ENCODE data around the gene DLG1.
A peak's percentile ranks its signal among the peaks of the same experiment; 100 is the strongest.
"Not testable (repeated sequence)": the region's sequence is repeated elsewhere in the genome, so short reads cannot be mapped to it uniquely, and the experiment has no call there.

The DLG1 gene

DNA sequence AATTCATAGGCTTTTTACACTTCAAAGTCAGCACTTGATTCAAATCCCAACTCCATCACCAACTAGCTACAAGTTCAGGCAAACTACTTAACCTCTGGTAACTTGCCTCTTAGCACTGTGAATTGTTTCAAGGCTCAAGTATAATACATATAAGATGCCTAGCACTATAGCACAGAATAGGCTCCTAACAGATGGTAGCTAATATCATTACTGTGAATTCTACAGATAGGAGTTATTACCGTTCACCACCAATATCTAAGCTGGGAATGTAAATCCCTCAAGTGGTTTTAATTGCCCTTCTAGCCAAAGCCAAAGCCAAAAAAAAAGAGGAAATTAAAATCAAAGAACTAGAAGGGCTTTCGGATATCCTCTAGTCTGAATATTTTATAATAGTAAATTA is 15.4 kb downstream of the DLG1 start:
- no peak for DNase-seq

DNA sequence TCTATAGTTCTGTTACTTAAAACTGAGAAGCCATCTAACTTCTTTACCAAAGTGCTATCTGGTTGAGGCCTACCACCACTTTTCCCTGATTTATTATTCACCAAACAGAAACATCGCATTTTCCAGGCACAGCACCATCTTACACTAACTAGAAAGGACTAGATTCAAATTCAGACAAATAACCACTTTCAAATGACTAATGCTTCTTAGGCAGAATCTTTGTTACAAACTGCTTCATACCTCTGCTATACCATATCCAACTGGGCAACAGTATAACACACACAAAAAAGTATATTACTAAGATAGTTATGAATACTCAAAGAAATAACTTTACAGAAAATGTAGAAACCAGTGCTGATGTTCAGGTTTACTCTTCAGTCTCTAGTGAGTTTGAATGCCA is 16.6 kb downstream of the DLG1 start:
- DNase-seq = no peak

DNA sequence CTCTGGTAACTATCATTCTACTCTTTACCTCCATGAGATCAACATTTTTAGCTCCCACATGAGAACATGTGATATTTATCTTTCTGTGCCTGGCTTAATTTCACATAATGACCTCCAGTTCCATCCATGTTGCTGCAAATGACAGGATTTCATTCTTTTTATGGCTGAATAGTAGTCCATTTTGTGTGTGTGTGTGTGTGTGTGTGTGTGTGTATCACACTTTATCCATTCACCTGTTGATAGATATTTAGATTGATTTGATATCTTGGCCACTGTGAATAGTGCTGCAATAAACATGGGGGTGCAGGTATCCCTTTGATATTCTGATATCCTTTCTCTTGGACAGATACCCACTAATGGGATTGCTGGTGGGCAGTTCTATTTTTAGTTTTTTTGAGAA is 18.3 kb downstream of the DLG1 start:
- no peak for DNase-seq

DNA sequence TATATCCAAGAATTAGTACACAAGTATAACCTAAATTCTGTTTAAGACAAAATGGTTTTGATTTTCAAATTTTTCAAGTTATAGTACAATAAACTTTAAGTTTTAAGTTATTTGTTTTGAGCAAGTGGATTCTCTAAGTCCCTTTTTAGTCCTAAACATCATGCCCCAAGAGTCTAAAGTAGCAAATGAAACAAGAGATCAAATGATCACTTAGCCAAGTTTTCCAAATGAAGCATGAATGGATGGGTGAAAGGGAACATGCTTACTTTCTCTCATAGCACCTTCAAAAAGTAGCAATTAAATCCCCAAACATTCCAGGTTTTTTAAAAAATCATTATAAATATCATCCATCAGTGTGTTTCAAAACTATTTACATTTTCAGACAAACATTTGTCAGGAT is 19.5 kb downstream of the DLG1 start:
- no peak for DNase-seq

DNA sequence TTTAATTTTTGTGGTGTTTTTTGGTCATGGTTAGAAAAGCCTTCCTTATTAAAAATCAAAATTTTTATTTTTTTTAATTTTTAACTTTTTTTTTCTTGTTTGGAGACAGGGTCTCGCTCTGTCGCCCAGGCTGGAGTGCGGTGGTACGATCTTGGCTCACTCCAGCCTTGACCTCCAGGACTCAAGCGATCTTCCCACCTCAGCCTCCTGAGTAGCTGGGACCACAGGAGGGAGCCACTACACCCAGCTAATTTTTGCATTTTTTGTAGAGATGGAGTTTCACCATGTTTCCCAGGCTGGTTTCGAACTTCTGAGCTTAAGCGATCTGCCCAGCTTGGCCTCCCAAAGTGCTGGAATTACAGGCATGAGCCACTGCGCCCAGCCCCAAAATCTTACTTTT is 21.6 kb downstream of the DLG1 start:
- not testable (repeated sequence) for DNase-seq

DNA sequence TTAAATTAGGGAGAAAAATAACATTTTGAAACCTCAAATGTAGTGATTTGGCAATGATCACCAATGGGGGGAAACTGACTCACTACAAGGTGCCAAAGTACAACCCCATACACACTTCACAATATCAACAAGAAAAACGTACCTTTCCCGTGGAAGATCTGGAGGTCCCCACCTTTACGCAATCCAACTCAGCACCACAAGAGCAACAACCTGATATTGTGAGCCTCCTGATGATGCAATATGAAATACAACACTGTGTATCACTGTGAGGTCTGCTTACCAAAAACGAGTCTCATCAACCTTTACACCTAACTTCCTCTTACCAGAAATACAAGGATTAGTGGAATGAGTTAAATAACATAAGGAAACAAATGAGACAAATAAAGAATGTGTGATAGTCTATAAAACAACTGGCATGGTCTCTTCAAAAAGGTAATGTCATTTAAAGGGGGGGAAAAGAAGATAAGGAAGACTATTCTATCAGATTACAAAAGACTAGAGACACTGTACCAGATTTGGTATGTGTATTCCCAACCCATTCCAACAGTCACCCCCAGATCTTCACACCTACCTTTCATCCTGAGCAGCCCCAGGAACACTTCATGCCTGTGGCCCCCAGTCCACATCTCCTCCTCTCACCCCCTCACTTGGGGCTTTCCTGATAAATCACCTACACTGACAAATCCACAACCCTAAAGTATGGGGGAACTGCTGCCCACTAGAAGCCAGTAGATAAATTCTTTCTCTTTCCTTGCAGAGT is 27.7 kb downstream of the DLG1 start:
- DNase-seq = no peak

DNA sequence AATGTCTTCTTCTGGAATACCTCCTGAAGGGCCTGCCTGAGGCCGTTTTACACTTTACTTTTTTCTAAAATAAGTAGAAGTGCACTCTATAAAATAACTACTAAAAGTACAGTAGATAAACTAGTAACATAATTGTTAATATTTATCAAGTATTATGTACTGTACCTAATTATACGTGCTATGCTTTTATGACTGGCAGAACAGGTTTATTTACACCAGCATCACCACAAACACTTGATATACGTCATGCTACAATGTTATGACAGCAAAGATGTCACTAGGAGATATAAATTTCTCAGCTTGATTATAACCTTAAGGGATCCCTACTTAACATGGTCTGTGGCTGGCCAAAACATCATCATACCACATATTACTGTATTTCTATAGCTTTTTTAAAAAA is 29.4 kb downstream of the DLG1 start:
- no peak for DNase-seq

DNA sequence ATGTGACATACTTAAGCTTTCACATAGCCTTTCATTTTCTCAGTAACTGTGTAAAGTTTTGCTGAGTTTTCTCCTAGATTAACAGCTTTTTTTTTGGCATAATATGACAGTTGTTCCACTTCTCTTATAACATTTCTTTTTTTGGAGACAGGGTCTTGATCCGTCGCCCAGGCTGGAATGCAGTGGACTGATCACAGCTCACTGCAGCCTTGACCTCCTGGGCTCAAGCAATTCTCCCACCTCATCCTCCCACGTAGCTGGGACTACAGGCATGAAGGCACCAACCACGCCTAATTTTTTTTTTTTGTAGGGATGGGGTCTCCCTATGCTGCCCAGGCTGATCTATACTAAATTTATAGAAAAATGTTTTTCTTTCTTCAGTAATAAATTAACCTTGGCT is 30.1 kb downstream of the DLG1 start:
- DNase-seq = no peak

DNA sequence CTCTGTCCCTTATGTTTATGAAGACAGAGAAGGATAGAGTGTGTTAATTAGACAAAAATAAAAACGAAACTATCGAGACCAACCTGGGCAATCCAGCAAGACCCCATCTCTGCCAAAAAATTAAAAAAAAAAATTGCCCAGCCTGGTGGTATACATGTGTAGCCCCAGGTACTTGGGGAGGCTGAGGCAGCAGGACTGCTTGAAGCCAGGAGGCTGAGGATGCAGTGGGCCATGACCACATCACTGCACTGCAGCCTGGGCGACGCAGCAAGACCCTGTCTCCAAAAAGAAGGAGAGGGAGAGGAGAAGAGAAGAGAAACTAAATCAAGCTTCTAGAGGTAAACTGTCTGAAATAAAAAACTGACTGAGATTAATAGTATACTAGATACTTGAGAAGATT is 32.1 kb downstream of the DLG1 start:
- DNase-seq = no peak

DNA sequence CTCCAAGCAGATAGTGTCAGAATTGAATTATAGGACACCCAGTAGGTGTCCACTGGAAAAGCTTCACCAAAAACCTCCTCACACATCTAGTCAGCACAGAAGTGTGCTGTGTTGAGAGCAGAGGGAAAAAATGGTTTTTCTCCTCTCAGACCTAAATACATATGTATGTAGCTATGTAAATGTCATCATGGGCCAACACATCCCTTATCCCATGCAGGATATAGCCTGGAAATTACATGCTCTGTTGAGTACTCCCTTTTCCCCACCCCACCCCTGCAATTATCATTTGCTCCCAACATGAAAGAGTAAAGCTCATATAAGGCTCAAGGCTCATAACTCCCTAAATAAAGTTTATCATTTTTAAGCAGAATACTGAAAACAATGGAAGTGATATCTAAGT is 35.7 kb downstream of the DLG1 start:
- no peak for DNase-seq

DNA sequence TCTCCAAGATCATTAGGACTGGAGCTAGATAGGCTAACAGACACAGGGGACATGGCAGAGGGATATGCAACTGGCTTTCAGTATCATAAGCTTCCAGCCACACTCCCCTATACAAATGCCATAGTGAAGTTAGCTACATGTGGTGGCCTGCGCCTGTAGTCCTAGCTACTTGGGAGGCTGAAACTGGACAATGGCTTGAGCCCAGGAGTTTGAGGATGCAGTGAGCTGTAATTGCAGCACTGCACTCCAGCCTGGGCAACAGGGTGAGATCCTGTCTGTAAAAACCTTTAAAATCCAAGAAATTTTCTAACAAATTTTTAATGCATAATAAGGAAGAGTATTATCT is 37.3 kb downstream of the DLG1 start:
- no peak for DNase-seq

DNA sequence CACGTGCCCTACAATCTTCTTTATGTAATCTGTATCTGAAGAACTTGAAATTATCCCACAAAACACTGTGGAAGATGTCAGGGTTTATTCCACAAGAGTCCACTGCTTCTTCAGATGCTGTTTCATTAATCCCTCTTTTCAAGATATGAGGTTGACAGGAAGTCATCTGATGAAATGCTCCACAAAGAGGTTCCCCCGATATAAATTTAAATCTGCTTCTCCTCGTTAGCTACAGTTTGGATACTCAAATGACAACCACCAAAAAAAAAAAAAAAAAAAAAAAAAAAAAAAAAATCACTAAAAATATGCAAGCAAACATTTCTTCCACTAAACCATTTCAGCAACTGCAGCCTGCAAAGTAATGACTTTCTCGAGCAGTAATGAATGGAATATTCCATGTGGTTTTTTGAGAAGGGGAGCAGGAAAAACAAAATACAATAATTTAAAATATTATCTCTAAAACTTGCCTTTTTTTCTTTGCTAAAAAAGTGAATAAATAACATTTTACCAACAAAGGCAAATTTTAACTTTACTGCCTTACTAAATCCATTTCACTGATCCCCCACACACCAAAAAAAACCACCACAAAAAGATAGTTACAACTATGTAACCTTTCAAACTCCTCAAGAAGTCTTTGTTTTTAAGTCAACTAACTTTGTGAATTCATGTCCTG is 37.8 kb downstream of the DLG1 start:
- no peak for DNase-seq

DNA sequence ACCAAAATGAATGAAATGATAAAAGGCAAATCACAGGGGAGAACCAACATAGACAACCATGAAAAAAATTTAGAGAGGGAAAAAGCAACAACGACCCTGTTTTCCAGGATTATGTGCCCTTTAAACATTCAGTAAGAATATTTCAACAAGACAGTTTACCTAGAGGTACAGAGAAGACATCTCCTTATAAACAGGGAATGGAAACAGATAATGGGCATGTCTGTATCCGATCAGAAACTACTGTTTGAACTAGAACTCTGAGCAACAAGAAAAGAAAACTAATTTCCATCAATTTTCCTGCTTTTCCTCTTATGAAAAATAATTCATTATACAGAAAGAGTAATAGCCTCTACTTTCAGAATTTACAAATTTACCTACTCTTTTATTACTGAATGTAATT is 39.3 kb downstream of the DLG1 start:
- DNase-seq = no peak

DNA sequence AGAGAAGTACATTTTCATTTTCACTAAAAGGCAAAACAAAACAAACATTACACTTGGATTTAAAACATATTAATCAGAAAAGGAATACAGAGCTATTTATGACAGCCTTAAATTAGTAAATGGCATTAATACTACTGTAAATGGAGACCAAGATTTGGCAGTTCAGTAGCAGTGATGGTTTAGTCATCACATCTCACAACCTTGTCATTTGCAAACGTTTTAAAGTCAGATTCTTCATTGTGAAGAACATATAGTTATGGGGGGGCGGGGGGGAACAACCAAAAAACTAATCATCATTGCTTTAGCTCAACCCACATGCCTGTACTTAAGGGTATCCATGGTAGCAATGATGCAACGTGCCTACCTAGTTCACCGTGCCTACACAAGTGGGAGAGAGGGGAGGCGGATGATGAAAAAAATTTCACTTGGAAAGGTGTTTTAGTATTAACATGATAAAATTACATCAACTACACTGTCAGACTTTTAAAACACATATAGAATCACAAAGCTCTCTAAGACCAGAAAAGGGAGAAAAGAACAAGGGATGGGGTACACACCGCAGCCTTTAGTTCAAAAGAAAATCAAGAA is 40.1 kb downstream of the DLG1 start:
- DNase-seq = peak in 1 of 2 experiments; percentile 4

DNA sequence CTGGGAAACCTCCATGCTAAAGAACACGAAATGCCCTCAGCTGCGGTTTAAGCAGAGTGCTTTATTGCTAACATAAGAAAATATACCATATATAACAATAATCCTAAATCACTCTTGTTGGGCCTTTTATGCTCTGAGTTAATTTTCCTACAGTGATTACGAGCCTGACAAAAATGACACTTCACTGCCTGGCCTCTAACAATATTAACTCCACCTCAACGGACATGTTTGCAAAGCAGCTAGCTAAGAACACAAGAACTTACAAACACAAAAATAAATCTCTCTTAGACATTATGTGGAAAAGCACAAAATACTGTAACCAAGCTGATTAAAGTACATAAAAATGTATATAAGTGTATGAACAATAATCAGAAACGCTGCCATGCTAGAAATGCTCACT is 40.7 kb downstream of the DLG1 start:
- DNase-seq = no peak

DNA sequence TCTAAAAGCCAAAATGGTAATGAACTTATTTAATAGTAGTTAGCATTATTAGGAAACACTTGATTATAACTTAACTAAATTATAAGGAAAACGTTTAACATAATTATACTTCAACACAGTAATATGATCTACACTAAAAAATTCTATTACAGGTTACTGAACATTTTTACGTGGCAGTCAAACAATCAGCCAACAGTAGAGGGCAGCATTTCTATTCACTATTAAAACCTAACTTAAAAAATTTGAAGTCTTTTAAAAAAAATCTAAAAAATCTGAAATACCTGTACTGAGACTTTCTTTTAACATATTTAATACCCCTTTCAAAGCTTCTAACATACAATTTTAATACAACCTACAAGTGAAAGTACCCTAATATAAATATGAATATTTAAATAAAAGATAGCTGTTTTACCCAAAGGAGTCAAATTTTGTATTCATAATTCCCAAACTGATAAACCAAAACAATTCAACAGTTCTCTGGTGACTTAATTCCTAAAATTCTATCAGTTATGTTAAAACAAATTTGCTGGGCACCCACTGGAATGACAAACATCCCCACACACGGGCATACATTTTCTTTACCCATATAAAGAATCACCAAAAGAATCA is 41.5 kb downstream of the DLG1 start:
- DNase-seq = no peak

DNA sequence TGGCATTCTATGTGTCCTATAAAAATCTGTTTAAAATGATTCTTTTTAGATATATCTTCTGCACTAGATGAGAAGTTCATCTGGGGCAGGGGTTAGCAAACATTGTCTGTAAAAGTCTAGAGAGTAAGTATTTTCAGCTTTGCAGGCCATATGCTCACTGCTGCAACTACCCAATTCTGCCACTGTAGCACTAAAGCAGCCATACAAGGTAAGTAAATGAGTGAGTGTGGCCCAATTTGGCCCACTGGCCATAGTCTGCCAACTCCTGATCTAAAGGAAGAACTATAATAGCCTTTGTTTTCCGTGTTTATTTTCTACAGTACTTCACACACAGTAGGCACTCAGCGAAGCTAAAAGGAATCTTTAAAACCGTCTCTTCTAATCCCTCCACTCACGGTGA is 42.3 kb downstream of the DLG1 start:
- DNase-seq = no peak

DNA sequence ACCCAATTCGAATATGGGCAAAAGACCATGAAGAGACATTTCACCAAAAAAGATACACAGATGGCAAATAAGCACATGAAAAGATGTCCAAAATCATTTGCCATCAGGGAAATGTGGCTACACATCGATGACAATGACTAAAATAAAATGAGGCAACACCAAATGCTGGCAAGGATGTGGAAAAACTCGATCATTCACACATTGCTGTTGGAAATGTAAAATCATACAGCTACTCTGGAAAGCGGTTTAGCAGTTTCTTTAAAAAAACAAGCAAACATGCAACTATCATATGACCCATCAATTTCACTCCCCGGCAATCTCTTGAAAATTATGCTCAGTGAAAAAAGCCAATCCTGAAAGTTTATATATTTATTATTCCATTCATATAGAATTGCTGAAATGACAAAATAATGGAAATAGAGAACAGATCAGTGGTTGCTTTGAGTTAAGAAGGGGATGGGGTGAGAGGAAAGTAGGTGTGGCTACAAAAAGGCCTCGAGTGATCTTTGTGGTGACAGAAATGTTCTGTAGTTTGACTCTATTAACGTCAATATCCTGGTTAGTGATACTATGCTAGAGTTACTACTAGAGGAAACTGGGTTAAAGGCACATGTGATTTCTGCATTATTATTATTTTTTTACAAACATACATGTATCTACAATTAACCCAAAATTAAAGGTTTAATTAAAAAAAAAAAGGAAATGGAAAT is 45.0 kb downstream of the DLG1 start:
- no peak for DNase-seq

DNA sequence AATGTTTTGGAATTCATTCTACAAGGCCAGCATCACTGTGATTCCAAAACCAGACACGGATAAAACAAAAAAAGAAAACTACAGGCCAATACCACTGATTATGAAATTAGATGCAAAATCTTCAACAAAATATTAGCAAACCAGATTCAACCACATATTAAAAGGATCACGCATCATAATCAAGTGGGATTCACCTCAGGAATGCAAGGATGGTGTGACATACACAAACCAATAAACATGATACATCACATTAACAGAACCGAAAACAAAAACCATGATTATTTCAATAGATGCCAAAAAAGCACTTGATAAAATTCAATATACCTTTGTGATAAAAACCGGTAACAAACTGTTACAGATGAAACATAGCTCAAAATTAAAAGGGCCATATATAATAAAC is 48.9 kb downstream of the DLG1 start:
- no peak for DNase-seq

DNA sequence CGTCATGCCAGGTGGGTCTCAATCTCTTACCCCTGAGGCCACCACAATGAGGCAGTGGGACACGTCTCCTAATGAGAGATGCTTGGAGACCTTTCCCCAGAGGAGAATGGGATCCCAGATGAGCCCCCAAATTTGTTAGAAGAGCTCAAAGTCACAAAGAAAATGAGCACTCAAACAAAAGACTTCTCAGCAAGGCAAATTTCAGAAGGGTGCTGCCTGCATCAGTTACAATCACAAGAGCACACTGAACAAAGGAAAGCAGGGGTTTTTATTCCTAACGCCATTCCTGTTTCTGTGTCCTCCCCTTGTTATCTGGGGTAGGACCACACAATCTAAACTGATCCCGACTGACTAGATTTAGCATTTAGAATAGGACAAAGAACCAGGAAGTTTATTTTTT is 50.1 kb downstream of the DLG1 start:
- no peak for DNase-seq

DNA sequence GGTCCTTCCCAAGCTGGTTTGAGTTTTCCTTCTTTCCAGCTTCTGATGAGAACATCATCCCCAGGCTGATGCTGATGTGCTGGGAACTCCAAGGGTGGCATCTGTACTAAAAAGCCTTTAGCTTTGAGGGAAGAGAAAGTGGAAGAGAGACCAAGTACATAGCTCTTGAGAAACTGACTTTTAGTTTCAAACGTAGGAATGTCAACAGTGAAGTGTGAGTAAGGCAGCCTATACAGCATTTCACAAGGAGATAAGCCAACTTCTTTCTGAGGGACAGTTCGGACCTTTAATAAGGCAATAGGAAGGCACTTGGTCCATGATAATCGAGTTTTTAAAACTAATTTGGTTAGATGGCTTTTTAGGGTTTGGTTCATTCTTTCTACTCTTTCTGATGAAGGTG is 53.7 kb downstream of the DLG1 start:
- no peak for DNase-seq

DNA sequence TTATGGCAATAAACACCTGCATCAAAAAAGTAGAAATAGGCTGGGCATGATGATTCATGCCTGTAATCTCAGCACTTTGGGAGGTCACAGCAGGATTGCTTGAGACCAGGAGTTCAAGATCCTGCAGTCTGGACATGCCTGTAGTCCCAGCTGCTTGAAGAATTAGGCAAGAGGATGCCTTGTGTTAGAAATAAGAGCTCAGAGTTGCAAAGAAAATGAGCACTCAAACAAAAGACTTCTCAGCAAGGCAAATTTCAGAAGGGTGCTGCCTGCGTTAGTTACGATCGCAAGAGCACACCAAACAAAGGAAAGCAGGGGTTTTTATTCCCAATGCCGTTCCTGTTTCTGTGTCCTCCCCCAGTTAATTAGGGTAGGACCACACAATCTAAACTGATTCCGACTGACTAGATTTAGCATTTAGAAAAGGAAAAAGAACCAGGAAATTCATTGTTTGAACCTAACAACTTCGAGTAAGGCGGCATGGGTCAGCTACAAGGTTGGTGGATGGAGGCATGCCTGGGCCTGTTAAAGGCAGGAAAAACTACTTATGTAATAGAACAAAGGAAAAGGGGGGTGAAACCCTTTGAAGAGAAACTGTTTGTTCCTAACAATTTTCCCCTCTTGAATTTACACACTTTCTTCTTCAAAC is 55.5 kb downstream of the DLG1 start:
- no peak for DNase-seq

DNA sequence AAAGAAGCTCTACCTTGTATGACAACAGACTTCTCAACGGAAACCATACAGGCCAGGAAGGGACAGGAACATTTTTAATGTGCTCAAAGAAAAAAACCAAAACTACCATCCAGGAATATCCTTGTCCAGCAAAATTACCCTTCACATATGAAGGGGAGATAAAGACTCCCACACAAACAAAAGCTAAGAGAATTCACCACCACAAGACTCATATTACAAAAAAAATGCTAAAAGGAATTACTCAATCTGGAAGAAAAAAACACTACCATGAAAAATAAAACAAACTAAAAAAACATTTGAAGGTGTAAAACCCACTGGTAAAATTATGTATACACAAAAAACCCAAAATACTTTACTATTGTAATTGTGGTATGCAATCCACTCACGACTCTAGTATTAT is 57.2 kb downstream of the DLG1 start:
- no peak for DNase-seq

All from stimulated activated CD4-positive, alpha-beta T cell treated with anti-CD3 and anti-CD28 coated beads, Interleukin-4, amount 100 ng/mL, for 4 hours (primary cell).